ENCODE measurements around the gene KIZ. TPM values are rescaled to one million over a fixed set of nuclear protein-coding genes. Genes with fewer than 3 reads are reported as not detected.

KIZ gene
- total RNA-seq = 10 to 100 TPM; 16.8 to 38.2 (median 26.5) TPM
- 10 to 100 TPM in 1 of 2 donors, 1 to 10 TPM in 1; 8.3 to 33.9 TPM for polyA plus RNA-seq
- long read RNA-seq, donor 1, transcript KIZ-210 (13 exons, 2,130 nt) = major isoform, 17 of 21 reads
- long read RNA-seq, donor 1, partial matches to known transcripts = 0 of 21 reads
- long read RNA-seq, donor 1, other reads (novel, unspliced or antisense) = 4 of 21 reads
- long read RNA-seq, donor 2, transcript KIZ-210 (13 exons, 2,130 nt) = major isoform, 20 of 24 reads
- long read RNA-seq, donor 2, partial matches to known transcripts = 0 of 24 reads
- long read RNA-seq, donor 2, other reads (novel, unspliced or antisense) = 4 of 24 reads
- long read RNA-seq, donor 3, transcript KIZ-210 (13 exons, 2,130 nt) = major isoform, 48 of 66 reads
- long read RNA-seq, donor 3, partial matches to known transcripts = 0 of 66 reads
- long read RNA-seq, donor 3, other reads (novel, unspliced or antisense) = 18 of 66 reads

- peak in 7 of 9 donors; percentile 17 to 58 (median 53) for TF ChIP-seq CTCF (IDR thresholded peaks at IDR 0.05)
- Histone ChIP-seq H3K27ac (peak within 1 kb of the TSS; percentile 62 to 89 (median 81)), H3K4me1 (peaks cover 0 to 19% (median 11%) of the 10 kb centered on the region in 9 donors), H3K9me3 (no peaks in the 10 kb centered on the region), H3K4me3 (peak within 1 kb of the TSS; percentile 67 to 98 (median 96)), H3K36me3 (peaks cover 0 to 3% (median 0%) of the 10 kb centered on the region in 9 donors), H3K27me3 (no peaks in the 10 kb centered on the region)
- DNase-seq = peak; percentile 95 to 99
- 0% methylated on average over 59 to 66 of the region's 66 CpGs for WGBS, 2 donors
- ATAC-seq = peak; percentile 99 to 100 (median 100)
- intact Hi-C loops (cut with DNase I) = loop anchor here in 2 of 10 donors (5.0 to 10.0 kb wide), 2 partner anchors 176 to 261 kb away; partner anchors contain the start of gene XRN2 (in 1 of the 2)
These were observed at the start of gene KIZ for GRCh38 chr20:21125849-21126580. Gene KIZ, plus strand, starts transcription at chr20:21126082. Its CDS starts 34 bp downstream, at chr20:21126116.

GRCh38 chr20:21077809-21078345 is 48.0 kb upstream of the KIZ start:
- no peak for ATAC-seq
- no peak for TF ChIP-seq CTCF (IDR thresholded peaks at IDR 0.05)
- intact Hi-C loops (cut with DNase I) = no loop called here
- no peak for DNase-seq
- Histone ChIP-seq H3K4me3 (no peak overlapping the region), H3K27me3 (peaks cover 0 to 64% (median 25%) of the 10 kb centered on the region in 7 donors), H3K9me3 (no peaks in the 10 kb centered on the region), H3K36me3 (no peaks in the 10 kb centered on the region), H3K27ac (no peak overlapping the region), H3K4me1 (no peaks in the 10 kb centered on the region)
- 37 to 45% methylated on average over 4 of the region's 4 CpGs for WGBS, 2 donors

GRCh38 chr20:21082584-21082983 is 43.3 kb upstream of the KIZ start:
- Histone ChIP-seq H3K4me1 (no peaks in the 10 kb centered on the region), H3K27ac (no peak overlapping the region), H3K27me3 (peaks cover 0 to 80% (median 47%) of the 10 kb centered on the region in 7 donors), H3K4me3 (no peak overlapping the region), H3K9me3 (no peaks in the 10 kb centered on the region), H3K36me3 (no peaks in the 10 kb centered on the region)
- intact Hi-C loops (cut with DNase I) = loop anchor here in 1 of 10 donors (10.0 kb wide), 1 partner anchor 438 kb away; no protein-coding TSS in a partner anchor
- WGBS, 2 donors = 55 to 64% methylated on average over 2 of the region's 2 CpGs
- DNase-seq = no peak
- TF ChIP-seq CTCF (IDR thresholded peaks at IDR 0.05) = no peak
- no peak for ATAC-seq

- no peaks in the 10 kb centered on the region for H3K4me1 ChIP-seq
- H3K27me3 ChIP-seq = peaks cover 0 to 80% (median 59%) of the 10 kb centered on the region in 7 donors
- H3K36me3 ChIP-seq = no peaks in the 10 kb centered on the region
- H3K4me3 ChIP-seq = no peak overlapping the region
- no peak for TF ChIP-seq CTCF (IDR thresholded peaks at IDR 0.05)
- 22 to 28% methylated on average over 2 of the region's 2 CpGs for WGBS, 2 donors
- ATAC-seq (no peak), DNase-seq (no peak)
- H3K9me3 ChIP-seq = no peaks in the 10 kb centered on the region
- intact Hi-C loops (cut with DNase I) = loop anchor here in 1 of 10 donors (10.0 kb wide), 1 partner anchor 439 kb away; no protein-coding TSS in a partner anchor
- H3K27ac ChIP-seq = no peak overlapping the region
These were observed 42.0 kb upstream of the KIZ start for GRCh38 chr20:21083825-21084325.
